AG09319 (cell line): ENCODE results near the gene MOCS3.

Experiments
- DNase-seq: peaks from one replicate; pipeline ENCODE4 v3.0.0-alpha.2; 2010; ENCODE audit warnings: low read depth; ENCODE audit errors: extremely low read depth
- TF ChIP-seq, protein P1 (sequence below): IDR thresholded peaks from 2 replicates; pipeline ENCODE4 v1.5.1; 2011; ENCODE audit warnings: low read depth, mild to moderate bottlenecking, inconsistent platforms, low read length, moderate library complexity

Gene MOCS3

DNA sequence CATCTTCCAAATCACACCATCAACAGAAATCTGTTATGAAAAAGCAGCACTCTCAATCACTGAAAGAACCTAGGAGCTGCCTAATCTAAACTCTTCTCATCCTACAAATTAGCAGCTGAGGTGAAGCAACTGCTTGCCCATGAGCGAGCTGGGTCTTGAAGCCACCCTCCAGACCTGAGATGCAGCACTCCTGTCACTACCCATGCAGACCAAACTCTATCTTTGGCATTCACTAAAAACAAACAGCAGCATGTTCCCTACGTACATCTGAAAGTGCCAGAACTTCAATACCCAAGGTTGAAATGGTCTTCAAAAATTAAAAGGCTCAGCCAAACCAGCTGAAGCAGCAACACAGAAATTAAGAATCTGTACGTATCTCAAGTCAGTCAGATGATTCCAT, 41.7 kb upstream of the MOCS3 start:
- TF ChIP-seq, protein P1, sequence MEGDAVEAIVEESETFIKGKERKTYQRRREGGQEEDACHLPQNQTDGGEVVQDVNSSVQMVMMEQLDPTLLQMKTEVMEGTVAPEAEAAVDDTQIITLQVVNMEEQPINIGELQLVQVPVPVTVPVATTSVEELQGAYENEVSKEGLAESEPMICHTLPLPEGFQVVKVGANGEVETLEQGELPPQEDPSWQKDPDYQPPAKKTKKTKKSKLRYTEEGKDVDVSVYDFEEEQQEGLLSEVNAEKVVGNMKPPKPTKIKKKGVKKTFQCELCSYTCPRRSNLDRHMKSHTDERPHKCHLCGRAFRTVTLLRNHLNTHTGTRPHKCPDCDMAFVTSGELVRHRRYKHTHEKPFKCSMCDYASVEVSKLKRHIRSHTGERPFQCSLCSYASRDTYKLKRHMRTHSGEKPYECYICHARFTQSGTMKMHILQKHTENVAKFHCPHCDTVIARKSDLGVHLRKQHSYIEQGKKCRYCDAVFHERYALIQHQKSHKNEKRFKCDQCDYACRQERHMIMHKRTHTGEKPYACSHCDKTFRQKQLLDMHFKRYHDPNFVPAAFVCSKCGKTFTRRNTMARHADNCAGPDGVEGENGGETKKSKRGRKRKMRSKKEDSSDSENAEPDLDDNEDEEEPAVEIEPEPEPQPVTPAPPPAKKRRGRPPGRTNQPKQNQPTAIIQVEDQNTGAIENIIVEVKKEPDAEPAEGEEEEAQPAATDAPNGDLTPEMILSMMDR = no peak
- DNase-seq = no peak

DNA sequence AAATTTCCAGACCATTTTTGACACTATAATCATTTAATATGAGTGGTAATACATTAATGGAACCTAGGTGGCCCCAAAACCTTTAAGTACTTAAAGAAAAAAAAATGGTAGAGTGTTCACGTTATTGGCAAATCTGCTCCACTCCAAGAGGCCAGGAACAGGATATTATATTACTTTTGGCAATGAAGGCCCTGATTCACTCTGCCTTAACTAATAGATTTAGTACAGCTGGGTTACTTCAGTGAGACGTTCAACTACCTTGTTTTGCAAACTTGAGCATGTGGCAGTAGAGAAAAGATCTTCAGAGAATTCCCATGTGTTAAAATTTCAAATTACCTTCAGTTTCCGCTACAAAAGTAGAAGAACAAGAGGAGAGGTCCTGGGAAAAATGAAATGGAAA, 40.2 kb upstream of the MOCS3 start:
- TF ChIP-seq, protein P1 = no peak
- no peak for DNase-seq

DNA sequence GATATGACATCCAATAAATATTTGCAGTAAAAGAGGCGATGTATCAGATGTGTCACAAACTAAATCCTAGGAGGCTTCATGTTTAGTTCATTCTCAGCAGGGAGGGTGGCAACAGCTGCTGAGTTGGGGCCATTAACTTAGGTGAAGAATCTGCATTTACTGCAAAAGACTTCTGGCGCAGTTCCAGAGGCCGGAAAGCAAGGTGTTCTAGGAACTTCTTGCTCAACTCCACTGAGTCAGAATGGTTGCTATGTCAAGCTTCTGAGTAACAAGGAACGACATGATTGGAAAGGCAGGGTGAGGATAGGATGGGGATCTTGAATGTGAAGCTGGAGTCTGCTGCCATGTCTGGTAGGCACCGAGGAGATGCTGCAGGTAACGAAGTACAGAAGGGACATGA, 39.1 kb upstream of the MOCS3 start:
- TF ChIP-seq, protein P1 = no peak

DNA sequence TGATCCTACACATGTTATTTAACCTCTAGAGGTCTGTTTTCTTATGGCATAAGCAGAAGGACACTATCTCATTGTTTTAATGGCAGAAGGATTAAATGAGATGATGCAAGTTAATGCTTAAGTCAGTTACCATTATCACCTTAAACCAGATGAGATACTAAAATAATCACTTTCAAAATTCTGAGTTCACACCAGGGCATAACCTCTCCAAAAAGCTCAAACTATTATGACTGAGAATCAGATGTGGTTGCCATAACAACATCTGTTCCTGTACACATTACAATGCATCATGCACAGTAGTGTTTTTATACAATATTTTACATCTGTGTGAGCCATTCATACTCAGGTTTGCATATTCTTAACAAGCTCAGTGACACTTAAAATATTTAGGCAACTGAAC, 37.6 kb upstream of the MOCS3 start:
- TF ChIP-seq, protein P1 = no peak
- DNase-seq = no peak

More for the DNA sequence above, 39.1 kb upstream of the MOCS3 start:
- DNase-seq = no peak

DNA sequence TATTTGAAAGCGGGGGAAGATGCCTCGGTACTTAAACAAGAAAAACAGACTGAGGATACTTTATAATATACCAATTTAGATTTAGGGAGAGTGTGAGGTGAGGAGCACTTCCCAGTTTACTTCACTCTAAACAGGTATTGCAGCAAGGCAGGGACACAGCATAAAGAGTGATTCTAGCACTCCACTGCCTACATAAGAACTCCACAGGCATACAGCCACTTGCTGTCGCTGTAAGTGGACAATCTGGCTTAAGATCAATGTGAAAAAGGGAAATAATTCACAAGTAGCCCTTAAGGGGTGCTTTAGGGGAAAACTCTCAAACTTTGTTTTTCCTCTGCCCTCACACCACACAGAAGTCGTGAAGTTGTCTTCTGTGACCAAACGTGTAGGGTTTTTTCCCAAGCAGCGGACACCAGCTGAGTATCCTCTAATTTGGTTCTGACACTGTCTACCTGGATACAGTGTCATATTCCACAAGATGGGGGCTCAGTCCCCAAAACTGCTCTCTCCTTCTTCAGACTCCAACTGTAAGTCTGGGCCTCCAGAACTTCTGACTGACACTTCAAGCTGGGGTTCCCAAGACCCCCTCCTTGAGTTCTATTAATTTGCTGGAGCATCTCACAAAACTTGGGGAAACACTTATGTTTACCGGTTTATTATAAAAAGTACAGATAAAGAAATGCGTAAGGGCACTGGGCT, 36.7 kb upstream of the MOCS3 start:
- no peak for DNase-seq

DNA sequence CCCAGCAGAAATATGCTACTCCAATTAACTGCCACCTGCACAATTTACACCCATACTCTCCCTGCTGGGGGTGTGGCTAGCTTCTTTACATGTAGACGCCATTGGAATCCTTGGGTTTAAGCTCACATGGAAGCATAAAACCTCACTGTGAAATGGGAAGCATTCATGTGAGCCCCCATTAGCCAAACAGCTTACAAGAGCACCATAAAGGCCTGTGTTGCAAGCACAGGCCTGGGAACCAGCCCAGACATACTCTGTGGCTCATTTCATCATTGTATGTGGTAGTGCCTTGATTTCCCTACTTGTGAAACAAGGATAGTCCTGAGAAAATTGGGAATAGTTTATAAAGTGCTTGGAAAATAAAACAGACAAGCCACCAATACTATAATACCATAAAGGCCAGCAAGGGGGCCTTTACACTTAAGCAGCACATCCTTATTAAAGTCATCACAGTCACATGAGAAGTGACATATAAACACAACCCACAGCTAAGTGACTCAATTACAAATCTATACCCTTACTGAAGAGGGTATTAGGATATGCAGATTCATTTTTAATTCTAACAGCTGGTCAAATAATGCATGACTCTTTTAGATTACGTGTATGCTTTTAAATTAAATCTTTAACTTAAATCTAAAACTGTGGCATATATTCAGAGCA, 34.2 kb upstream of the MOCS3 start:
- no peak for DNase-seq
- TF ChIP-seq, protein P1 = no peak

More for the DNA sequence above, 36.7 kb upstream of the MOCS3 start:
- TF ChIP-seq, protein P1 = no peak

DNA sequence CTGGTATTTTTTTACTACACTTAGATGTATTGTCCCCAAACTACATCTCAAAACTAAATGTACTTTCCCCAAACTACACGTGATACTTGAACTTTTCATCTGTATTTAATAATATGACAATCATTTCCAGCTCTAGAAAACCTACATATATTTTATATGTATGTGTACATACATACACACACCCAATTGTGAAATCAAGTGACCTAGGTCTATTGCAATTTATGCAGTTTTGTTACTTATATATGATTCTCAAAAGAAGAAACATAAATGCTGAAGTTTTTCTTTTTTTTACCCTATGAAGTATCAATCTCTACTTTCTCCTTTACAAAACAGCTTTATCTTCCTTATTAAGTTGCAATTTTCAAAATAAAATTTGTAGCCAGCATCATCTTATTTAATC, 32.1 kb upstream of the MOCS3 start:
- no peak for DNase-seq
- TF ChIP-seq, protein P1 = no peak
